NCI-H2029 treated with DMSO at 0.1 percent for 48 hours (cell line): Measurements from ENCODE around the gene GLIS1.

Experiments used
- DNase-seq: peaks from one replicate; lab custom pipeline; 2025; lab: John Stamatoyannopoulos, UW

The GLIS1 gene

DNA sequence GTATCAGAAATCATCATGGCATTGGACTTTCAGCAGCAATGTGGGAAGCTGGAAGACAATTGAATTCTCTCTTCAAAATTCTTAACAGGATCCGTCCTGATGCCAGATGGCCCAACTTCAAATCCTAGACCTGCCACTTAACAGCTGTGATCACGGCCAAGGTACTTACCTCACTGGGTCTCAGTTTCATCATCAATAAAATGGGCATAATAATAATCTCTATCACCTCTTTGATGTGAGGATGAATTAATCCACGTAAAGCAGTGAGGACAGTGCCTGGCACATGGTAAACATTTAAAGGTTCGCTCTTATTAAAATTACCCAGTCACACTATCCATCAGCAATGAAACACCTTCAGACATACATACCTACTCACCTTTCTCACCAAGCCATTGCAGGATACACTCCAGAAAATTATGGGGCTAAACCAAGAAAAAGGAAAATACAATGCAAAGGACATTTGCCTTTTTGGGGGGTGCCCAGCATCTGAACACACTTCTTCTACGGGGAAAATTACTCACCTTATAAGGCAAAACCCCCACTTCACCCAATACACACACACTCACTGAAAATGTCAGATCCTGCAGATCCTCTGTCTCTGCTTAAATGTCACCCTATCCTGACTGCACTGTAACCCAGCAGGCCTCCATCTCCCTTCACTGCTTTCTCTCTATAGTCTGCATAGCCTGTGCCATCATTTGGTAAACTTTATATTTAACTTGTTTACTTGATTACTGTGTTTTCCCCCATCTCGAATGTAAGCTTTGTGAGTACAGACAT lies 21.7 kb downstream of the GLIS1 start:
- DNase-seq = no peak

DNA sequence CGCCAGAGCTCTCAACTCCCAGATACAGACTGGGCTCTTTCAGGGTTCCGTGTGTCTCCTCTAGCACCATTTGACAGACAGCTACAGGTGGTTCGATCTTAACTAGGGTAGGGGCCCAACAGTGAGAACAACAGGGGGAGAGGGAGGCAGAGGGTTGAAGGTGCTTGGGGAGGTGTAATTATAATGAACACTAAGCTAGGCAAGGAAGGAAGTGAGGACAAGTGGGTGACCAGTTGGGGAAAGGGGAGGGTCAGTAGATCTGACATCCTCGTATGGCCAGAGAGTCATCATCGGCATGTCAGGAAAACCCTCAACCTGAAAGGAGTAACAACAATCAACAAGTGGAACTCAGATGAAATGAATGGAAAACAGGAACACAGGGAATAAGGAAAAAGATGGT lies 22.8 kb downstream of the GLIS1 start:
- DNase-seq = no peak

DNA sequence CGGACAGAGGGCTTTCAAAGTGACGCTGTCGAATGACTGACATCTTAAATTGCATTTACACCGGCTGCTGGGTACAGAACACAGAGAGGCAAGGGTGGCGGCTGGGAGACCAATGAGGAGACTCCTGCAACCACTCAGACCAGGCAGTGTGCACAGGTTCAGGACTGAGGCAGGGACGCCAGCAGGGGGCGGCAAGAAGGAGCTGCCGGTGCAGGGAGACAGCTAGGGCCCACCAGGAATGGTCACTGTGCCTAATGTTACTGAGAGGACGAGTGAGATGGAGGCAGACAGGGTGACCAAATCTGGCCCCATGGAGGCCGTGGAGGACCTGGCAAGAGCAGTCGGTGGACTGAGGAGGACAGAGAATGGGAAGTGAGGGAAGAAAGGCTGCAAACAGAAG lies 23.5 kb downstream of the GLIS1 start:
- DNase-seq = no peak

- DNase-seq = no peak
Observed at GRCh38 chr1:53712276-53712675, 26.7 kb downstream of the GLIS1 start.

DNA sequence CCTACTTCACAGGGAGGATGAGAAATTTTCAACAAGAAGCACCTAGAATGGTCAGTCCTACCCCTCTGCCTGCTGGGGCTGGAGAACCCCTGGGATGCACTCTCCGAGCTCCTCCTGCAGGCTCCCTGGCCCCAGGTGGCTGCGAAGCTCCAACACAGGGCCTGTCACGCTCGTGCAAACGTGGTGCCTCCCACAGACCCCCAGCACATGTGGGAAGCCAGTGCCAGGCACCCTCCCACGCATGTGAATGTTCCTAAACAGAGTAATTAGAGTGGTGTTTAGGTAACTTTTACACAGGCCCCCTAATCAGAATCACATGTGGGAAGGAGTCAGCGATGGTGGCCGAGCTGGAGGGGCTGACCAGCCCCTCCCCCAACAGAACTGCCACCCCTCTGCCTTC lies 28.4 kb downstream of the GLIS1 start:
- DNase-seq = no peak

GRCh38 chr1:53708687-53709086 lies 30.3 kb downstream of the GLIS1 start:
- DNase-seq = no peak

GRCh38 chr1:53706356-53706755 lies 32.6 kb downstream of the GLIS1 start:
- DNase-seq = no peak

DNA sequence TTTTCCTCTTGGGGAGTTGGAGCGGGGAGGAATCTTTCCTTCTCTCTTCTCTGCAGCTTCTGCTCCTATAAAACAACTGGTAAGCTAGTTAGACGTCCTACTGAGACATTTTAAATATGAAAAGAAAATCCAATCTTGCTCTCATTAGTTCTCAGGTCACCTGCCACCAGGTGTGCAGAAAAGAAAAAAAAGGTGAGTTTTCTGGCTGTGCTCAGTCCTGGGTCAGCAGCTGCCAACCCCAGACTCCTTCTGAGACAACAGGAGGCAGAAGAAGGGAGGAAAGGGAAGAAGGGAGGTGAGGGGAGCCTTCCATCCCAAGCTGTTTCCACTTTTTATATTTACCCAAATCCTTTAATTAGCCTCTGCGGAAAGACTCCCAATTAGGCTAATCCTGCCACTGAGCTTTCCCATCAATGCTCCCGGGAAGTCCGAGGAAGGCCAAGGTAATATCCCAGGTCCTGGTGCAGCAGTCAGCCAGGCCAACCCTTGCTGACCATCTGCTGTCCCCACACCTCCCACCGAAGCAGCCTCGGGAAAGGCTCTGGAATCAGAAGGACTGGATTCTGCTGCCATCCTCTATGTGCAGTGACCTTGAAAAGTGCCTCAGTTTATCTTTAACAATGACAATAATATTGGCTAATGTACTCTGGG lies 33.4 kb downstream of the GLIS1 start:
- DNase-seq = no peak

- DNase-seq = no peak
Observed at GRCh38 chr1:53704804-53705445, 34.0 kb downstream of the GLIS1 start.

GRCh38 chr1:53704304-53704703 lies 34.7 kb downstream of the GLIS1 start:
- no peak for DNase-seq

DNA sequence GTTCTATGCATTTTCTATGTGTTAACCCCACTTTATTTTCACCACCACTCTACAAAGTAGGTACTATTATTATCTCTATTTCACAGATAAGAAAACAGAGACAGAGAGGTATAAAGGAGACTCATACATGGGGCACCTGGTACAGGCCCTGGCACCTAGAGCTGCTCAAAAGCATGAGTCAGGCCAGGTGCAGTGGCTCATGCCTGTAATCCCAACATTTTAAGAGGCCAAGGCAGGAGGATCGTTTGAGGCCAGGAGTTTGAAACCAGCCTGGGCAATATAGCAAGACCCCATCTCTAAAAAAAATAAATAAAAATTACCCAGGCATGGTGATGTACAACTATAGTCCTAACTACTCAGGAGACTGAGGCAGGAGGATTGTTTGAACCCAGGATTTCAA lies 35.8 kb downstream of the GLIS1 start:
- DNase-seq = no peak

GRCh38 chr1:53702341-53702740 lies 36.6 kb downstream of the GLIS1 start:
- no peak for DNase-seq

- no peak for DNase-seq
Observed at GRCh38 chr1:53700776-53701175, 38.2 kb downstream of the GLIS1 start.

DNA sequence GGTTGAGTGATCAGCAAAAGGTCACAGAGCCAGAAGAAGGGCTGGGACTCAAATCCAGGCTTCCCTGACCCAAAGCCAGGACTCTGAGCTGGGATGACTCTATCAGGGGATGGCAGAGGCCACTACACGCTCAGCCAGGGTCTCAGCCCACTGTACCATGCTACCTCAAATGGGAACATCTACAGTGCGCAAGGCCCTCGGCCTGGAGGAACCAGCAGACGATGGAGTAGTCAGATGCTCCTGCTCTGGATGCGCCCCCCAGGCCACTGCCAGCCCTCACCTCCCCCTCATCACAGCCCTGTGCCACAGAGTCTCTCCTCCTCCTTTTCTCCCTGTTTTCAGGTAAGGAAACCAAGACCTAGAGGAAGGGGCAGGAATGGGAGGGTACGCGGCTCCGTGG lies 39.0 kb downstream of the GLIS1 start:
- no peak for DNase-seq

DNA sequence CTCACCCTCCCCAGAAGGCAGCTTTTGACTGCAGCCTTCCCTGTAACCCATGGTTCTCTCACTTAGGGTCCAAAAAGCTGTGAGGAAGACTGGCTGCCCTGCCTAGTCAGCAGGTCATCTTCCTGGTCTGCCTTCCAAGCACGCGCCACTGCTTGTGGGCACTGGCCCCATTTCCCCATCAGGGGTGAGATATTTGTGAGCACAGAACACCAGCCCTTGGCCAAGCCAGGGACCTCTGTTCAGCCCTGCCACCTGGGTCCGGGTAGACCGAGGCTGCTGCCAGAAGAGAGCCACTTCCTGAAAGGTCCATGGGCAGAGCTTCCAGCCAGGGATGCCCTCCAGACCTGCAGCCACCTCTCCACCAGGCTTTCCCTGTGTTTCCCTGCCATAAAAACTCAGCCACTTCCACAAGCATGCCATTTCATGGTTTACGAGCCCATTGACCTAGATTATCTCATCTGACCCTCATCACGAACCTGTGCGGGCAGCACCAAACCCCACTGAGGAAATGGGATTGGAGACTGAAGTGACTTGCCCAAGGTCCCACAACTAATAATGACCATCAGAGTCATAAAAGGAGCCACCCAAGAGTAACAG lies 40.5 kb downstream of the GLIS1 start:
- DNase-seq = no peak

DNA sequence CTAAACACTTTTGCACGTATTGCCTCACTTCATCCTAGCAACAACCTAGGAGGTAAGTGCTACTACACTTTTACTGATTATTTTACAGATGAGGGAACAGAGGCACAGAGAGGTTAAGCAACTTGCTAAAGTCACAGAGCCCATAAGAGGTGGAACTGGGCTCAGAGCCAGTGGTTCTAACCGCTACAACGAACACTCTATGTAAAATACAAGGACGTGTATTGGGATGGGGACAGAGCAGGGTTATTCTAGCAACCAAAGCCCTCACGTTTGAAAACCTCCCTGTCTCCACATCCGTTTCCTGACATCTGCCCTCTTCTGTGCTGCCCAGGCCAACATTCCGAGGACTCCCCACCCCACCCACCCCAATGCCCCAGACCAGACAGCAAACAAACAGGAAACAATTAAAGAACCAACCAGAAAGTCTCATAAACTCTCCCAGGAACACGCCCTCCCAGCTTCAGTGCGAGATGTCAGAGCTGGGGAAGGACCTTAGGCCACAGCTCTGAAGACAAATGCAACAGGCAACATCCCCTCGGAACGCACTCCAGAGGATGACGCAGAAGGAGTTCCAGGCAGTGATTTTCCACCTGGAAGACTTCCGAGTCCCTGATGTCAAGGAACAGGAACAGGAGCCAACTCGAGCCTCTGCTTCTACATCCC lies 41.1 kb downstream of the GLIS1 start:
- DNase-seq = no peak

DNA sequence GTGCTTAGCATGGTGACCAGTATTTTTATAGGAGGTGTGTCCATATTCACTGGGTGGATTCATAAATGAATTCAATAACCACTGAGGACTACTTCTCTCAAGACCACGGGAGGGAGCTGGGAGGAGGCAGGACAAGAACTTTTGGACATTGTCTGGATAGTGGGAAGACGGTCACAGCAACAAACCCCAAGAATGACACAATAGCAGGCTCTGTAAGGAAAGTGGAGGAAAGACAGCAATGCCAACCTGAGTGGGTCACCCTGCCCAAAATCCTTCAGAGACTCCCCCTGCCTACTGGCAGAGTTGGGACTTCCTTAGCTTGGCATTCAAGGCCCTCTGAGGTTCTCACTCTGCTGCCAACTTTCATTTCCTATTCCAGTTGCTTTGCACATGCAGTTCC lies 42.0 kb downstream of the GLIS1 start:
- DNase-seq = no peak

DNA sequence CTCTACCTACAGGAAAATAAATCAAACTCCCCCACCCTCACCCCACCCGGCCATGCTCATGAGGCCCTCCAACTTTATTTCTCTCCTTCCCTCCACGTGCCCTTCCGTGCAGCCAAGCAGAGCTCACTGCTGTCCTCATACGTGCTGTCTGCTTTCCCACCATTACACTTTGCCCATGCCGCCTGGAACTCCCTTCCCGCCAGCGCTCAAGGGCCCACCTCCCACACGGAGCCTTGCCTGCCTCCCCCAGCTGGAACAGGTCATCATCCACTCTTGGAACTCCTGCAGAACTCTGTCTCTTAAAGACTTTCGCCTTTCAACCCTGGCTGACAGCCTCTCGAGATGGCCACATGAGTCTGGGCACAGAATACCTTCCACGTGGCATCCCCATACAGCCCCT lies 42.4 kb downstream of the GLIS1 start:
- DNase-seq = no peak

DNA sequence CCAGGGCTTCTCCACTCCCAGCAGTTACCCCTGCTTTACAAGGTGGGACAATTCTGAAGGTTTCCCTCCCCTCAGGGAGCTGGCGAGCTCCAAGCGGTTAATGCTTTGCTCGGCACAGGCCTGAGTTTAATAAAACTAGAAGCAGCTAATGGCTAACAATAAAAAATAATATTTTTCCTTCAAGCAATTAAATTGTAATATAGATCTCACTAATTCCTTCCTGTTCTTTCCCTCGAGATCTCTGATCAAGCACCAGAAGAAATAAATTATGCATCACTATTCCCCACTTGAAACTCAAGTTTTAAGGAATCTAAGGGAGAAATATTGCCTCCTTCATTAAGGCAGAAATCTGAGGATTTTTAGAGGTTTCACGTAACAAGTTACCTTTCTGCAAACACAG lies 42.9 kb downstream of the GLIS1 start:
- no peak for DNase-seq

GRCh38 chr1:53695116-53695515 lies 43.8 kb downstream of the GLIS1 start:
- no peak for DNase-seq

GRCh38 chr1:53694718-53695091 lies 44.3 kb downstream of the GLIS1 start:
- DNase-seq = no peak
